WTC11 (cell line): ENCODE data around the gene ARHGEF28. TPM values are rescaled to one million over a fixed set of nuclear protein-coding genes. Genes with fewer than 3 reads are reported as not detected.

Experiments
- ATAC-seq: fragments of 200-7000 bp; cut with Tn5 transposase; 2 replicates; pipeline ENCODE4 v1.10.0; 2021; ENCODE audit warnings: mild to moderate bottlenecking, moderate library complexity
- CTCF ChIA-PET: fragments of 300-600 bp; sonication (Branson Sonifier 250); formaldehyde crosslinking; loops from one replicate; lab custom pipeline; 2021; ENCODE audit warnings: antibody characterized with exemption; lab: Charles Lee
- POLR2A ChIA-PET: fragments of 350-600 bp; sonication (Branson Sonifier 250); formaldehyde crosslinking; loops from one replicate; lab custom pipeline; 2021; ENCODE audit warnings: antibody characterized with exemption; lab: Charles Lee
- DNase-seq: peaks from one replicate; pipeline ENCODE4 v3.0.0; 2021; ENCODE audit warnings: low spot score
- H3K27ac Mint-ChIP-seq: 2 replicates; pipeline ENCODE4 v1.8.0; 2021; ENCODE audit warnings: mixed read lengths
- H3K27me3 Mint-ChIP-seq: 2 replicates; pipeline ENCODE4 v1.8.0; 2021; ENCODE audit warnings: low read depth, mild to moderate bottlenecking, moderate library complexity, mixed read lengths
- H3K36me3 Mint-ChIP-seq: 2 replicates; pipeline ENCODE4 v1.8.0; 2021; ENCODE audit warnings: mixed read lengths
- H3K4me1 Mint-ChIP-seq: 2 replicates; pipeline ENCODE4 v1.8.0; 2022; ENCODE audit warnings: mixed read lengths
- H3K4me3 Mint-ChIP-seq: 2 replicates; pipeline ENCODE4 v1.8.0; 2021; ENCODE audit warnings: mild to moderate bottlenecking, moderate library complexity, mixed read lengths
- H3K9me3 Mint-ChIP-seq: 2 replicates; pipeline ENCODE4 v1.8.0; 2021; ENCODE audit warnings: mixed read lengths
- CREB1 ChIP-seq: sonication (generic); formaldehyde crosslinking; IDR thresholded peaks from 2 replicates; pipeline ENCODE4 v1.8.0; 2023; ENCODE audit warnings: mild to moderate bottlenecking, missing genetic modification reagents
- EMX1 ChIP-seq: fragments of 250-450 bp; sonication (Bioruptor Pico); IDR thresholded peaks from 2 replicates; pipeline ENCODE4 v1.8.0; 2021; ENCODE audit warnings: mild to moderate bottlenecking
- ETV6 ChIP-seq: sonication (generic); formaldehyde crosslinking; IDR thresholded peaks from 2 replicates; pipeline ENCODE4 v1.8.1; 2022; ENCODE audit warnings: mild to moderate bottlenecking, missing genetic modification reagents
- GRHL2 ChIP-seq: fragments of 250-450 bp; sonication (Bioruptor Pico); IDR thresholded peaks from 2 replicates; pipeline ENCODE4 v1.8.0; 2022; ENCODE audit warnings: mild to moderate bottlenecking, moderate library complexity; ENCODE audit not compliant: insufficient replicate concordance, severe bottlenecking
- IRF2 ChIP-seq: sonication (generic); formaldehyde crosslinking; IDR thresholded peaks from 2 replicates; pipeline ENCODE4 v1.8.0; 2022; ENCODE audit warnings: low read depth, missing genetic modification reagents, borderline replicate concordance
- JAZF1 ChIP-seq: fragments of 250-450 bp; sonication (Bioruptor Pico); IDR thresholded peaks from 2 replicates; pipeline ENCODE4 v1.9.0; 2021; ENCODE audit warnings: moderate library complexity, mild to moderate bottlenecking, inconsistent platforms
- KAT7 ChIP-seq: sonication (generic); formaldehyde crosslinking; IDR thresholded peaks from 2 replicates; pipeline ENCODE4 v1.8.1; 2023; ENCODE audit warnings: missing genetic modification reagents, mild to moderate bottlenecking, borderline replicate concordance
- MXD4 ChIP-seq: fragments of 250-450 bp; sonication (Bioruptor Pico); IDR thresholded peaks from 2 replicates; pipeline ENCODE4 v1.8.0; 2021; ENCODE audit warnings: mild to moderate bottlenecking, moderate library complexity, borderline replicate concordance
- NFE2L1 ChIP-seq: sonication (generic); formaldehyde crosslinking; IDR thresholded peaks from 2 replicates; pipeline ENCODE4 v1.8.1; 2023; ENCODE audit warnings: missing genetic modification reagents
- PRRX2 ChIP-seq: fragments of 250-450 bp; sonication (Bioruptor Pico); IDR thresholded peaks from 2 replicates; pipeline ENCODE4 v1.8.0; 2021; ENCODE audit warnings: mild to moderate bottlenecking
- SP1 ChIP-seq: sonication (generic); formaldehyde crosslinking; conservative IDR thresholded peaks from 2 replicates; pipeline ENCODE4 v1.8.1; 2022; ENCODE audit warnings: missing genetic modification reagents
- TCF7 ChIP-seq: sonication (generic); formaldehyde crosslinking; IDR thresholded peaks from 2 replicates; pipeline ENCODE4 v1.8.0; 2022; ENCODE audit warnings: mild to moderate bottlenecking, low read depth, missing genetic modification reagents, moderate library complexity
- TEAD1 ChIP-seq: sonication (generic); formaldehyde crosslinking; IDR thresholded peaks from 2 replicates; pipeline ENCODE4 v1.8.0; 2022; ENCODE audit warnings: mild to moderate bottlenecking, missing genetic modification reagents
- ZNF232 ChIP-seq: sonication (generic); formaldehyde crosslinking; IDR thresholded peaks from 2 replicates; pipeline ENCODE4 v1.8.0; 2022; ENCODE audit warnings: mild to moderate bottlenecking, missing genetic modification reagents
- ZNF317 ChIP-seq: sonication (generic); formaldehyde crosslinking; IDR thresholded peaks from 2 replicates; pipeline ENCODE4 v1.8.1; 2023; ENCODE audit warnings: low read depth, mild to moderate bottlenecking, moderate library complexity, missing genetic modification reagents, borderline replicate concordance
- total RNA-seq: library from RNA; stranded (reverse); gene quantifications from 3 replicates; pipeline ENCODE4 v1.2.3, GENCODE V29; 2021
- TF ChIP-seq, protein P1 (sequence below): fragments of 250-450 bp; sonication (Bioruptor Pico); IDR thresholded peaks from 2 replicates; pipeline ENCODE4 v1.9.0; 2021; ENCODE audit warnings: mild to moderate bottlenecking, borderline replicate concordance
- TF ChIP-seq, protein P2 (sequence below): fragments of 250-450 bp; sonication (Bioruptor Pico); conservative IDR thresholded peaks from 2 replicates; pipeline ENCODE4 v1.9.0; 2021; ENCODE audit warnings: mild to moderate bottlenecking
- TF ChIP-seq, protein P3 (sequence below): sonication (generic); formaldehyde crosslinking; IDR thresholded peaks from 2 replicates; pipeline ENCODE4 v1.8.0; 2023; ENCODE audit warnings: mild to moderate bottlenecking, missing genetic modification reagents
- TF ChIP-seq, protein P4 (sequence below): sonication (generic); formaldehyde crosslinking; conservative IDR thresholded peaks from 2 replicates; pipeline ENCODE4 v1.8.1; 2022; ENCODE audit warnings: mild to moderate bottlenecking, missing genetic modification reagents
- TF ChIP-seq, protein P5 (sequence below): sonication (generic); formaldehyde crosslinking; IDR thresholded peaks from 2 replicates; pipeline ENCODE4 v1.8.0; 2022; ENCODE audit warnings: mild to moderate bottlenecking, missing genetic modification reagents

Gene ARHGEF28
- total RNA-seq, 1 experiment from 2014 or later: 0.96 TPM

DNA sequence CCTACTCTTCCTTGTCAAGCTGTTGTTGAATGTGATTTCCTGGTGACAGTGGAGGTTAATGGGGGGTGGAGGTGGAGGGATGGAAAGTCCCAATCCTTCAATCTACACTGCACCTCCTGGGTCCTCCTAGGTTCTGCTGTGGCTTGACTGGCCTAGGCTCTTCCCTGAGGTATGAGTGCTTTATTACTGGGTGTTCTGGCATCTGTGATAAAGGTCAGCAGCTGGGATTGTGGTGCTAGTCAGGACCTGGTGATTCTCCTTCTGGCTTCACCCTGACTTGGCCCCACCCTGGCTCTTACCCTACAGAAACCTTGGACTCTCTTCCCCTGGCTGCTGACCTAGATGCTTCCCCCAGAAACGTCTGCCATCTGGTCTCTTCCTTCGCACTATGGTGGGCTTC lies 194.3 kb downstream of the ARHGEF28 start (continued):
- TF ChIP-seq, protein P1, sequence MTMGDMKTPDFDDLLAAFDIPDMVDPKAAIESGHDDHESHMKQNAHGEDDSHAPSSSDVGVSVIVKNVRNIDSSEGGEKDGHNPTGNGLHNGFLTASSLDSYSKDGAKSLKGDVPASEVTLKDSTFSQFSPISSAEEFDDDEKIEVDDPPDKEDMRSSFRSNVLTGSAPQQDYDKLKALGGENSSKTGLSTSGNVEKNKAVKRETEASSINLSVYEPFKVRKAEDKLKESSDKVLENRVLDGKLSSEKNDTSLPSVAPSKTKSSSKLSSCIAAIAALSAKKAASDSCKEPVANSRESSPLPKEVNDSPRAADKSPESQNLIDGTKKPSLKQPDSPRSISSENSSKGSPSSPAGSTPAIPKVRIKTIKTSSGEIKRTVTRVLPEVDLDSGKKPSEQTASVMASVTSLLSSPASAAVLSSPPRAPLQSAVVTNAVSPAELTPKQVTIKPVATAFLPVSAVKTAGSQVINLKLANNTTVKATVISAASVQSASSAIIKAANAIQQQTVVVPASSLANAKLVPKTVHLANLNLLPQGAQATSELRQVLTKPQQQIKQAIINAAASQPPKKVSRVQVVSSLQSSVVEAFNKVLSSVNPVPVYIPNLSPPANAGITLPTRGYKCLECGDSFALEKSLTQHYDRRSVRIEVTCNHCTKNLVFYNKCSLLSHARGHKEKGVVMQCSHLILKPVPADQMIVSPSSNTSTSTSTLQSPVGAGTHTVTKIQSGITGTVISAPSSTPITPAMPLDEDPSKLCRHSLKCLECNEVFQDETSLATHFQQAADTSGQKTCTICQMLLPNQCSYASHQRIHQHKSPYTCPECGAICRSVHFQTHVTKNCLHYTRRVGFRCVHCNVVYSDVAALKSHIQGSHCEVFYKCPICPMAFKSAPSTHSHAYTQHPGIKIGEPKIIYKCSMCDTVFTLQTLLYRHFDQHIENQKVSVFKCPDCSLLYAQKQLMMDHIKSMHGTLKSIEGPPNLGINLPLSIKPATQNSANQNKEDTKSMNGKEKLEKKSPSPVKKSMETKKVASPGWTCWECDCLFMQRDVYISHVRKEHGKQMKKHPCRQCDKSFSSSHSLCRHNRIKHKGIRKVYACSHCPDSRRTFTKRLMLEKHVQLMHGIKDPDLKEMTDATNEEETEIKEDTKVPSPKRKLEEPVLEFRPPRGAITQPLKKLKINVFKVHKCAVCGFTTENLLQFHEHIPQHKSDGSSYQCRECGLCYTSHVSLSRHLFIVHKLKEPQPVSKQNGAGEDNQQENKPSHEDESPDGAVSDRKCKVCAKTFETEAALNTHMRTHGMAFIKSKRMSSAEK (CRISPR knock-in tag): no peak
- TF ChIP-seq KAT7: no peak
- TF ChIP-seq CREB1 (CRISPR knock-in tag): no peak

DNA sequence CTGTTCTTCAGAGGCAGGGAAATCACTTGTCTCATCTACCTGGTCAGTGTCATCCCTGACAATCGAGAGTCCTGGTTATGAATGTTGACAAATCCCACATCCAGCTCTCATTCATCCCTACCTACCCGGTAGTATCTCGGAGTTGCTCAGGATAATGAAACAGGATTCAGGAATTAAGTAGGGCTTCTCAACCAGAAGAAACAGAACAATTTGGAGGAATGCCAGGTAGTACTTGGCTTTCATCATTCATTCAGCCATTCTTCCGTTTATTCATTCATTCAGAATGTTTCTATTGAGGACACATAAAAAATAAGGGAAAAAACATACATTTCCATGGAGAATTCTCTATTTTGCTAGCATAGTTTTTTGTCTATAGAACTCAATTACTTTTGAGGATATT lies 195.0 kb downstream of the ARHGEF28 start:
- H3K4me1 Mint-ChIP-seq: no peaks in the 10 kb centered on the region
- CTCF ChIA-PET: no interaction called here
- ATAC-seq (no peak), DNase-seq (no peak)
- H3K9me3 Mint-ChIP-seq: no peaks in the 10 kb centered on the region
- H3K36me3 Mint-ChIP-seq: no peaks in the 10 kb centered on the region
- POLR2A ChIA-PET: no interaction called here
- TF ChIP-seq ZNF317 (CRISPR knock-in tag): no peak
- no peak for TF ChIP-seq IRF2 (CRISPR knock-in tag)
- no peak for TF ChIP-seq GRHL2 (CRISPR knock-in tag)
- TF ChIP-seq, protein P2, sequence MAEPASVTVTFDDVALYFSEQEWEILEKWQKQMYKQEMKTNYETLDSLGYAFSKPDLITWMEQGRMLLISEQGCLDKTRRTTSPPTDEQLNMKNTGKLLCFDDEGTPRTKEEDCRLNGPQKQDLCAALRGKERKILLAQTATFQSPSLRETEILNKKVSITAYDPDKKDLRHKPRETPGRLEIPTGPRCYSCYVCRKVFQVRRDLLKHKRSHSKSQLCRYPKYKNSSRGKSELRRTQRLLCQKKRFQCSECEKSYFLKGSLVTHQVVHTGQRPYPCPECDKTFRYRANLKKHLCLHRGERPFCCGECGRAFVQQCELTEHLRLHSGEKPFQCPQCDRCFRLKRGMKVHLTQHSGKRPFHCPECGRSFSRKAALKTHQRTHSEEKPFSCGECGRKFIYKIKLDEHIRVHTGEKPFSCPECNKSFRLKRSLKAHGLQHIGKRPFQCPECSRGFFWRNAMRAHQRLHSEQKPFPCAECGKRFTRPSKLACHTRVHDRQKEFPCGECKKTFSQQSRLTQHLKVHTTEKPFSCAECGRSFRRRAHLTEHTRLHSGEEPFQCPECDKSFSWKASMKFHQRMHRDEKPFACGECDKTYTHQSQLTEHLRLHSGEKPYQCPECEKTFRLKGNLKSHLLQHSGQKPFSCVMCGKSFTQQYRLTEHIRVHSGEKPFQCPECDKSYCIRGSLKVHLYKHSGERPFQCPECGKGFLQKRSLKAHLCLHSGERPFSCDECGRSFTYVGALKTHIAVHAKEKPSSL (CRISPR knock-in tag): no peak
- TF ChIP-seq SP1 (CRISPR knock-in tag): no peak
- no peak for TF ChIP-seq ZNF232 (CRISPR knock-in tag)
- no peak overlapping the region for H3K27ac Mint-ChIP-seq
- no peak overlapping the region for H3K4me3 Mint-ChIP-seq
- no peaks in the 10 kb centered on the region for H3K27me3 Mint-ChIP-seq

DNA sequence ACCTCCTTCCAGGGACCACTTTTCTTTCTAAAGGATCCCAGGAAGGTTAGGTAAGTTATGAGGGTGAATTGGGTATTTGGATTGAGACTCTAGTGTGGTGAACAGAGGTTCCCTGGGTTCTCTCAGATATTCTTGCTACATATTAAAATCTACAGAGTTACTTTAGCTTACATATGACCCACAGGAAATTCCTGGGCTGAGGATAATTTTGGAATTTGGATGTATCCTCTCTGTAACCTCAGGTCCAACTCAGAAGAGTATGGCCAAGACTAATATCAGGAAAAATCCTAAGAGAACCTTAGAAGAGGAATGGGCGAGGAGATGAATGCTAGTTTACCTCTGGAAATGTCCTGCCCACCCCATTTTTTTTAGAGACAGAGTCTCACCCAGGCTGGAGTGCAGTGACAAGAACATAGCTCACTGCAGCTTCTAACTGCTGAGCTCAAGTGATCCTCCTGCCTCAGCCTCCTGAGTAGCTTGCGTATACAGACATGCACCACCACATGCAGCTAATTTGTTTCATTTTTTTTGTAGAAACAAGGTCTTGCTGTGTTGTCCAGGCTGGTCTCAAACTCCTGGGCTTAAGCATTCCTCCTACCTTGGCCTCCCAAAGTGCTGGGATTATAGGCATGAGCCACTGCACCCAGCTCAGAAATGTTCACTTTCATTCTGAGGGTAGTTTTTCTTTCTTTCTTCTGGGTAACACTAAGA lies 196.4 kb downstream of the ARHGEF28 start:
- POLR2A ChIA-PET: interaction anchor here (0.7 kb wide), 1 partner anchor 18 kb away, joined by 5 read pairs; no protein-coding TSS in a partner anchor
- Mint-ChIP-seq H3K4me3 (no peak overlapping the region), H3K27me3 (no peaks in the 10 kb centered on the region), H3K27ac (no peak overlapping the region)
- no peak for TF ChIP-seq EMX1 (CRISPR knock-in tag)
- TF ChIP-seq SP1 (CRISPR knock-in tag): no peak
- TF ChIP-seq, protein P3, sequence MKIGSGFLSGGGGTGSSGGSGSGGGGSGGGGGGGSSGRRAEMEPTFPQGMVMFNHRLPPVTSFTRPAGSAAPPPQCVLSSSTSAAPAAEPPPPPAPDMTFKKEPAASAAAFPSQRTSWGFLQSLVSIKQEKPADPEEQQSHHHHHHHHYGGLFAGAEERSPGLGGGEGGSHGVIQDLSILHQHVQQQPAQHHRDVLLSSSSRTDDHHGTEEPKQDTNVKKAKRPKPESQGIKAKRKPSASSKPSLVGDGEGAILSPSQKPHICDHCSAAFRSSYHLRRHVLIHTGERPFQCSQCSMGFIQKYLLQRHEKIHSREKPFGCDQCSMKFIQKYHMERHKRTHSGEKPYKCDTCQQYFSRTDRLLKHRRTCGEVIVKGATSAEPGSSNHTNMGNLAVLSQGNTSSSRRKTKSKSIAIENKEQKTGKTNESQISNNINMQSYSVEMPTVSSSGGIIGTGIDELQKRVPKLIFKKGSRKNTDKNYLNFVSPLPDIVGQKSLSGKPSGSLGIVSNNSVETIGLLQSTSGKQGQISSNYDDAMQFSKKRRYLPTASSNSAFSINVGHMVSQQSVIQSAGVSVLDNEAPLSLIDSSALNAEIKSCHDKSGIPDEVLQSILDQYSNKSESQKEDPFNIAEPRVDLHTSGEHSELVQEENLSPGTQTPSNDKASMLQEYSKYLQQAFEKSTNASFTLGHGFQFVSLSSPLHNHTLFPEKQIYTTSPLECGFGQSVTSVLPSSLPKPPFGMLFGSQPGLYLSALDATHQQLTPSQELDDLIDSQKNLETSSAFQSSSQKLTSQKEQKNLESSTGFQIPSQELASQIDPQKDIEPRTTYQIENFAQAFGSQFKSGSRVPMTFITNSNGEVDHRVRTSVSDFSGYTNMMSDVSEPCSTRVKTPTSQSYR (CRISPR knock-in tag): no peak
- TF ChIP-seq, protein P4, sequence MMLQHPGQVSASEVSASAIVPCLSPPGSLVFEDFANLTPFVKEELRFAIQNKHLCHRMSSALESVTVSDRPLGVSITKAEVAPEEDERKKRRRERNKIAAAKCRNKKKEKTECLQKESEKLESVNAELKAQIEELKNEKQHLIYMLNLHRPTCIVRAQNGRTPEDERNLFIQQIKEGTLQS (CRISPR knock-in tag): no peak
- no peak for TF ChIP-seq NFE2L1 (CRISPR knock-in tag)
- no peak for TF ChIP-seq PRRX2 (CRISPR knock-in tag)
- TF ChIP-seq JAZF1 (CRISPR knock-in tag): no peak
- TF ChIP-seq TCF7 (CRISPR knock-in tag): no peak
- no peak for TF ChIP-seq ETV6 (CRISPR knock-in tag)
- no peak for TF ChIP-seq TEAD1 (CRISPR knock-in tag)
- TF ChIP-seq, protein P5, sequence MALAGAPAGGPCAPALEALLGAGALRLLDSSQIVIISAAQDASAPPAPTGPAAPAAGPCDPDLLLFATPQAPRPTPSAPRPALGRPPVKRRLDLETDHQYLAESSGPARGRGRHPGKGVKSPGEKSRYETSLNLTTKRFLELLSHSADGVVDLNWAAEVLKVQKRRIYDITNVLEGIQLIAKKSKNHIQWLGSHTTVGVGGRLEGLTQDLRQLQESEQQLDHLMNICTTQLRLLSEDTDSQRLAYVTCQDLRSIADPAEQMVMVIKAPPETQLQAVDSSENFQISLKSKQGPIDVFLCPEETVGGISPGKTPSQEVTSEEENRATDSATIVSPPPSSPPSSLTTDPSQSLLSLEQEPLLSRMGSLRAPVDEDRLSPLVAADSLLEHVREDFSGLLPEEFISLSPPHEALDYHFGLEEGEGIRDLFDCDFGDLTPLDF: no peak
- no peak for TF ChIP-seq GRHL2 (CRISPR knock-in tag)
- no peak for TF ChIP-seq MXD4
- TF ChIP-seq, all 79 proteins: peak for 0
- Mint-ChIP-seq H3K36me3 (no peaks in the 10 kb centered on the region), H3K9me3 (no peaks in the 10 kb centered on the region), H3K4me1 (no peaks in the 10 kb centered on the region)
- no peak for ATAC-seq
- CTCF ChIA-PET: no interaction called here
- DNase-seq: no peak
